ENCODE data around the gene ARMC9. TPM values are rescaled to one million over a fixed set of nuclear protein-coding genes. Genes with fewer than 3 reads are reported as not detected.

Gene ARMC9
- total RNA-seq, 1 experiment from 2014 or later, result 23.4 TPM

GRCh38 chr2:231380991-231381847 is 182.8 kb downstream of the ARMC9 start:
- no TSS peak for BruUV-seq (replicated peaks)
- H3F3A ChIP-seq (ENCODE audit: low read length, unreplicated experiment), result no peaks in the 10 kb centered on the region
- H3K9ac ChIP-seq (ENCODE audit: low read length), result no peak overlapping the region

GRCh38 chr2:231382116-231382515 is 183.7 kb downstream of the ARMC9 start:
- Histone ChIP-seq H3F3A (ENCODE audit: low read length, unreplicated experiment) (no peaks in the 10 kb centered on the region), H3K4me1 (ENCODE audit: insufficient read depth, low read length) (peaks cover 48% of the 10 kb centered on the region), H3K9ac (ENCODE audit: low read length) (no peak overlapping the region), H3K4me3 (ENCODE audit: low read length) (no peak overlapping the region), H4K20me1 (ENCODE audit: low read length) (no peaks in the 10 kb centered on the region), H2AFZ (ENCODE audit: low read length) (no peak overlapping the region), H3K79me2 (ENCODE audit: low read length) (no peaks in the 10 kb centered on the region), H3K9me2 (replicated peaks; ENCODE audit: low read length) (no peaks in the 10 kb centered on the region), H3K36me3 (ENCODE audit: low read depth, low read length) (no peaks in the 10 kb centered on the region), H3K27ac (ENCODE audit: low read length) (no peak overlapping the region), H3K27me3 (ENCODE audit: low read length) (no peaks in the 10 kb centered on the region), H3K4me2 (ENCODE audit: low read length) (no peak overlapping the region), H3K9me3 (ENCODE audit: low read length) (no peaks in the 10 kb centered on the region)
- TF ChIP-seq EZH2 (IDR thresholded peaks at IDR 0.05; ENCODE audit: low read length, unreplicated experiment) (no peak), CTCF (conservative IDR thresholded peaks at IDR 0.05; ENCODE audit: low read depth, low read length) (no peak), EZH2phosphoT487 (IDR thresholded peaks at IDR 0.05; ENCODE audit: borderline replicate concordance, low read length) (no peak)
- ChIA-PET CTCF (no interaction called here), POLR2A (ENCODE audit: unreplicated experiment) (no interaction called here)
- intact Hi-C loops (cut with micrococcal nuclease), result no loop called here
- no TSS peak for BruUV-seq (replicated peaks)
- DNase-seq (no peak), ATAC-seq (no peak)

More at GRCh38 chr2:231380991-231381847, 182.8 kb downstream of the ARMC9 start:
- no peak for TF ChIP-seq EZH2phosphoT487 (IDR thresholded peaks at IDR 0.05; ENCODE audit: borderline replicate concordance, low read length)
- no peak for TF ChIP-seq EZH2 (IDR thresholded peaks at IDR 0.05; ENCODE audit: low read length, unreplicated experiment)
- TF ChIP-seq CTCF (conservative IDR thresholded peaks at IDR 0.05; ENCODE audit: low read depth, low read length), result no peak
- ATAC-seq (no peak), DNase-seq (no peak)
- no peak overlapping the region for H3K4me3 ChIP-seq (ENCODE audit: low read length)
- H3K4me1 ChIP-seq (ENCODE audit: insufficient read depth, low read length), result peaks cover 43% of the 10 kb centered on the region
- H2AFZ ChIP-seq (ENCODE audit: low read length), result no peak overlapping the region
- no peaks in the 10 kb centered on the region for H3K27me3 ChIP-seq (ENCODE audit: low read length)
- 0 out of 2 replicates have a peak, but pooled peaks cover 3% of the 10 kb centered on the region for H3K79me2 ChIP-seq (ENCODE audit: low read length)
- no peaks in the 10 kb centered on the region for H4K20me1 ChIP-seq (ENCODE audit: low read length)
- H3K9me3 ChIP-seq (ENCODE audit: low read length), result no peaks in the 10 kb centered on the region
- H3K27ac ChIP-seq (ENCODE audit: low read length), result no peak overlapping the region
- H3K36me3 ChIP-seq (ENCODE audit: low read depth, low read length), result no peaks in the 10 kb centered on the region
- intact Hi-C loops (cut with micrococcal nuclease), result no loop called here
- ChIA-PET POLR2A (ENCODE audit: unreplicated experiment) (no interaction called here), CTCF (no interaction called here)
- no peaks in the 10 kb centered on the region for H3K9me2 ChIP-seq (replicated peaks; ENCODE audit: low read length)
- no peak overlapping the region for H3K4me2 ChIP-seq (ENCODE audit: low read length)

Measured in PC-3 (cell line).